HEK293 (cell line): Measurements from ENCODE around the gene DCC.

ENCODE experiments used
- CTCF ChIA-PET: fragments of 350-600 bp; formaldehyde crosslinking; extraction: SDS; loops from one replicate; lab custom pipeline; 2021; ENCODE audit warnings: antibody characterized with exemption; lab: Yijun Ruan, JAX
- POLR2A ChIA-PET: fragments of 300-600 bp; formaldehyde crosslinking; extraction: SDS; loops from one replicate; lab custom pipeline; 2020; ENCODE audit warnings: antibody characterized with exemption, inconsistent platforms; lab: Yijun Ruan, JAX
- H3K27ac ChIP-seq: fragments of 200-500 bp; sonication (Bioruptor generic); 2 replicates; pipeline ENCODE4 v1.5.1; 2014; ENCODE audit warnings: low read depth, low read length, control low read depth, inconsistent platforms; ENCODE audit errors: extremely low read depth
- H3K36me3 ChIP-seq, 2 experiments: fragments of 200-500 bp in 1 of 2; sonication (Bioruptor generic) in 1 of 2; 1 replicate in 1 of 2; 2 replicates in 1 of 2; pipeline ENCODE4 v1.5.1; 2014 to 2017; ENCODE audit warnings: inconsistent platforms in 2 of 2, low read length in 2 of 2; ENCODE audit not compliant: control insufficient read depth in 2 of 2, insufficient read depth in 1 of 2
- H3K4me1 ChIP-seq: fragments of 200-500 bp; sonication (Bioruptor generic); 2 replicates; pipeline ENCODE4 v1.5.1; 2014; ENCODE audit warnings: mild to moderate bottlenecking, low read length, inconsistent platforms; ENCODE audit not compliant: control insufficient read depth, insufficient read depth
- H3K4me3 ChIP-seq: 2 replicates; pipeline ENCODE4 v1.5.1; 2011; ENCODE audit warnings: low read depth, mild to moderate bottlenecking, control low read depth, low read length, moderate library complexity
- H3K9me3 ChIP-seq: fragments of 200-500 bp; sonication (Bioruptor generic); 2 replicates; pipeline ENCODE4 v1.5.1; 2014; ENCODE audit warnings: low read depth, low read length, inconsistent platforms; ENCODE audit not compliant: control insufficient read depth, insufficient read depth
- GLI4 ChIP-seq: fragments of 450-650 bp; formaldehyde crosslinking; IDR thresholded peaks from 2 replicates; pipeline ENCODE4 v1.5.1; 2016; ENCODE audit warnings: missing biosample characterization, missing genetic modification characterization
- GLIS2 ChIP-seq: fragments of 450-650 bp; formaldehyde crosslinking; IDR thresholded peaks from 2 replicates; pipeline ENCODE4 v1.5.1; 2016; ENCODE audit warnings: missing biosample characterization, missing genetic modification characterization
- OVOL3 ChIP-seq: fragments of 450-650 bp; formaldehyde crosslinking; IDR thresholded peaks from 2 replicates; pipeline ENCODE4 v1.5.1; 2016; ENCODE audit warnings: missing biosample characterization, missing genetic modification characterization
- RBAK ChIP-seq: fragments of 450-650 bp; formaldehyde crosslinking; IDR thresholded peaks from 2 replicates; pipeline ENCODE4 v1.5.1; 2016; ENCODE audit warnings: missing biosample characterization, missing genetic modification characterization
- SCRT2 ChIP-seq: fragments of 450-650 bp; formaldehyde crosslinking; IDR thresholded peaks from 2 replicates; pipeline ENCODE4 v1.5.1; 2016; ENCODE audit warnings: missing biosample characterization, missing genetic modification characterization
- ZNF146 ChIP-seq: fragments of 450-650 bp; formaldehyde crosslinking; IDR thresholded peaks from 2 replicates; pipeline ENCODE4 v1.5.1; 2016; ENCODE audit warnings: missing biosample characterization, missing genetic modification characterization
- ZNF169 ChIP-seq: fragments of 450-650 bp; formaldehyde crosslinking; IDR thresholded peaks from 2 replicates; pipeline ENCODE4 v1.5.1; 2016; ENCODE audit warnings: missing biosample characterization, missing genetic modification characterization
- ZNF366 ChIP-seq: fragments of 450-650 bp; formaldehyde crosslinking; conservative IDR thresholded peaks from 2 replicates; pipeline ENCODE4 v1.5.1; 2016; ENCODE audit warnings: missing biosample characterization, missing genetic modification characterization
- ZNF394 ChIP-seq: fragments of 450-650 bp; formaldehyde crosslinking; IDR thresholded peaks from 2 replicates; pipeline ENCODE4 v1.5.1; 2016; ENCODE audit warnings: missing biosample characterization, missing genetic modification characterization, mild to moderate bottlenecking, moderate library complexity, borderline replicate concordance
- ZNF404 ChIP-seq: fragments of 450-650 bp; formaldehyde crosslinking; IDR thresholded peaks from 2 replicates; pipeline ENCODE4 v1.5.1; 2017; ENCODE audit warnings: missing biosample characterization, missing genetic modification characterization
- ZNF423 ChIP-seq: fragments of 450-650 bp; formaldehyde crosslinking; IDR thresholded peaks from 2 replicates; pipeline ENCODE4 v1.5.1; 2016; ENCODE audit warnings: missing biosample characterization, missing genetic modification characterization
- ZNF843 ChIP-seq: fragments of 450-650 bp; formaldehyde crosslinking; IDR thresholded peaks from 2 replicates; pipeline ENCODE4 v1.5.1; 2016; ENCODE audit warnings: missing biosample characterization, missing genetic modification characterization
- TF ChIP-seq, protein P1 (sequence below): fragments of 450-650 bp; formaldehyde crosslinking; IDR thresholded peaks from 2 replicates; pipeline ENCODE4 v1.5.1; 2016; ENCODE audit warnings: missing biosample characterization, missing genetic modification characterization
- TF ChIP-seq, protein P2 (sequence below): fragments of 450-650 bp; formaldehyde crosslinking; IDR thresholded peaks from 2 replicates; pipeline ENCODE4 v1.5.1; 2016; ENCODE audit warnings: missing biosample characterization, missing genetic modification characterization, borderline replicate concordance
- TF ChIP-seq, protein P3 (sequence below): fragments of 450-650 bp; formaldehyde crosslinking; IDR thresholded peaks from 2 replicates; pipeline ENCODE4 v1.5.1; 2016; ENCODE audit warnings: missing biosample characterization, missing genetic modification characterization
- TF ChIP-seq, protein P4 (sequence below): fragments of 450-650 bp; formaldehyde crosslinking; IDR thresholded peaks from 2 replicates; pipeline ENCODE4 v1.5.1; 2016; ENCODE audit warnings: missing biosample characterization, missing genetic modification characterization
- TF ChIP-seq, protein P5 (sequence below): fragments of 450-650 bp; formaldehyde crosslinking; IDR thresholded peaks from 2 replicates; pipeline ENCODE4; 2016; ENCODE audit warnings: missing biosample characterization, missing genetic modification characterization
- TF ChIP-seq, protein P6 (sequence below): fragments of 450-650 bp; formaldehyde crosslinking; IDR thresholded peaks from 2 replicates; pipeline ENCODE4 v1.5.1; 2016; ENCODE audit warnings: missing biosample characterization, missing genetic modification characterization
- TF ChIP-seq, protein P7 (sequence below): sonication (generic); formaldehyde crosslinking; IDR thresholded peaks from 2 replicates; pipeline ENCODE4 v1.8.1; 2022; ENCODE audit warnings: mild to moderate bottlenecking, moderate library complexity, missing genetic modification reagents

The DCC gene

DNA sequence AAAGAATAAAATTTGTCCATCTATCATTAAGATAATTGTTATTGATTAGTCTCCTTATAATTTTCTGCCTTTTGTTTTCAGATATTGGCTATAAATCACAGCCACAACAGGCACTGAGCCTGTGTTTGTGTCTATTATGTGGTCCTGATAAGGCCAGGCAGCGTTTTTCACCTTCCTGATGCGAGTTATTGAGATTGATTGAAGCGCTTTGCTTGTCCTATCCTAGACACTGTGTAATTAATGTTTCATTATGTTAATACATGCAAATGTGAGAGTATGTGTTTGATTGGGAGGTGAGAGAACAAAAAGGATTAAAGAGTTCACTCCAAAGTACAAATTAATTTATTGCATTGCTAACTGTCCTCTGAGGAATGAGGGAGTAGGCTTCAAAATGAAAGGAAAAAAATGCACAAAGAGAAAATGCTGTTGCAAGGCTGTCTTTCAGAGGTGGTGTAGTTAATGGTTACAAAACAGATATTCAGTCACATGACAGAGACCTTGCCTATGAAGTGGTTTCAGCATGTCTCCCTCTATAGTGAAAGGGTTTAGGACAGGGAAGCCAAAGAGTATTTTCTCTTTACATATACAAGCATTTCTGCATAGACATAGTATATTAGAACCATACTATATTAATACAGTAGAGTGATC, 391.1 kb downstream of the DCC start:
- no peak overlapping the region for H3K4me3 ChIP-seq
- ChIA-PET CTCF (no interaction called here), POLR2A (no interaction called here)
- H3K4me1 ChIP-seq: no peaks in the 10 kb centered on the region
- no peak for TF ChIP-seq ZNF843
- TF ChIP-seq ZNF423 (tag by site-specific recombination): no peak
- TF ChIP-seq ZNF366 (tag by site-specific recombination): no peak
- TF ChIP-seq OVOL3 (tag by site-specific recombination): no peak
- TF ChIP-seq ZNF404: no peak
- TF ChIP-seq, protein P1, sequence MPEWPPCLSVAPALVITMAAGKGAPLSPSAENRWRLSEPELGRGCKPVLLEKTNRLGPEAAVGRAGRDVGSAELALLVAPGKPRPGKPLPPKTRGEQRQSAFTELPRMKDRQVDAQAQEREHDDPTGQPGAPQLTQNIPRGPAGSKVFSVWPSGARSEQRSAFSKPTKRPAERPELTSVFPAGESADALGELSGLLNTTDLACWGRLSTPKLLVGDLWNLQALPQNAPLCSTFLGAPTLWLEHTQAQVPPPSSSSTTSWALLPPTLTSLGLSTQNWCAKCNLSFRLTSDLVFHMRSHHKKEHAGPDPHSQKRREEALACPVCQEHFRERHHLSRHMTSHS (tag by site-specific recombination): no peak
- TF ChIP-seq, protein P2, sequence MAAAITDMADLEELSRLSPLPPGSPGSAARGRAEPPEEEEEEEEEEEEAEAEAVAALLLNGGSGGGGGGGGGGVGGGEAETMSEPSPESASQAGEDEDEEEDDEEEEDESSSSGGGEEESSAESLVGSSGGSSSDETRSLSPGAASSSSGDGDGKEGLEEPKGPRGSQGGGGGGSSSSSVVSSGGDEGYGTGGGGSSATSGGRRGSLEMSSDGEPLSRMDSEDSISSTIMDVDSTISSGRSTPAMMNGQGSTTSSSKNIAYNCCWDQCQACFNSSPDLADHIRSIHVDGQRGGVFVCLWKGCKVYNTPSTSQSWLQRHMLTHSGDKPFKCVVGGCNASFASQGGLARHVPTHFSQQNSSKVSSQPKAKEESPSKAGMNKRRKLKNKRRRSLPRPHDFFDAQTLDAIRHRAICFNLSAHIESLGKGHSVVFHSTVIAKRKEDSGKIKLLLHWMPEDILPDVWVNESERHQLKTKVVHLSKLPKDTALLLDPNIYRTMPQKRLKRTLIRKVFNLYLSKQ: no peak
- TF ChIP-seq, protein P3, sequence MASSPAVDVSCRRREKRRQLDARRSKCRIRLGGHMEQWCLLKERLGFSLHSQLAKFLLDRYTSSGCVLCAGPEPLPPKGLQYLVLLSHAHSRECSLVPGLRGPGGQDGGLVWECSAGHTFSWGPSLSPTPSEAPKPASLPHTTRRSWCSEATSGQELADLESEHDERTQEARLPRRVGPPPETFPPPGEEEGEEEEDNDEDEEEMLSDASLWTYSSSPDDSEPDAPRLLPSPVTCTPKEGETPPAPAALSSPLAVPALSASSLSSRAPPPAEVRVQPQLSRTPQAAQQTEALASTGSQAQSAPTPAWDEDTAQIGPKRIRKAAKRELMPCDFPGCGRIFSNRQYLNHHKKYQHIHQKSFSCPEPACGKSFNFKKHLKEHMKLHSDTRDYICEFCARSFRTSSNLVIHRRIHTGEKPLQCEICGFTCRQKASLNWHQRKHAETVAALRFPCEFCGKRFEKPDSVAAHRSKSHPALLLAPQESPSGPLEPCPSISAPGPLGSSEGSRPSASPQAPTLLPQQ (tag by site-specific recombination): no peak
- TF ChIP-seq, protein P4, sequence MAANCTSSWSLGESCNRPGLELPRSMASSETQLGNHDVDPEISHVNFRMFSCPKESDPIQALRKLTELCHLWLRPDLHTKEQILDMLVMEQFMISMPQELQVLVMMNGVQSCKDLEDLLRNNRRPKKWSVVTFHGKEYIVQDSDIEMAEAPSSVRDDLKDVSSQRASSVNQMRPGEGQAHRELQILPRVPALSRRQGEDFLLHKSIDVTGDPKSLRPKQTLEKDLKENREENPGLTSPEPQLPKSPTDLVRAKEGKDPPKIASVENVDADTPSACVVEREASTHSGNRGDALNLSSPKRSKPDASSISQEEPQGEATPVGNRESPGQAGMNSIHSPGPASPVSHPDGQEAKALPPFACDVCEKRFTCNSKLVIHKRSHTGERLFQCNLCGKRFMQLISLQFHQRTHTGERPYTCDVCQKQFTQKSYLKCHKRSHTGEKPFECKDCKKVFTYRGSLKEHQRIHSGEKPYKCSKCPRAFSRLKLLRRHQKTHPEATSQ (tag by site-specific recombination): no peak
- no peak for TF ChIP-seq ZNF394
- TF ChIP-seq SCRT2 (tag by site-specific recombination): no peak
- TF ChIP-seq ZNF169: no peak
- TF ChIP-seq, protein P5, sequence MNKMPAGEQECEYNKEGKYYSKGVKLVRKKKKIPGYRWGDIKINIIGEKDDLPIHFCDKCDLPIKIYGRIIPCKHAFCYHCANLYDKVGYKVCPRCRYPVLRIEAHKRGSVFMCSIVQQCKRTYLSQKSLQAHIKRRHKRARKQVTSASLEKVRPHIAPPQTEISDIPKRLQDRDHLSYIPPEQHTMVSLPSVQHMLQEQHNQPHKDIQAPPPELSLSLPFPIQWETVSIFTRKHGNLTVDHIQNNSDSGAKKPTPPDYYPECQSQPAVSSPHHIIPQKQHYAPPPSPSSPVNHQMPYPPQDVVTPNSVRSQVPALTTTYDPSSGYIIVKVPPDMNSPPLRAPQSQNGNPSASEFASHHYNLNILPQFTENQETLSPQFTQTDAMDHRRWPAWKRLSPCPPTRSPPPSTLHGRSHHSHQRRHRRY (tag by site-specific recombination): no peak
- TF ChIP-seq, protein P6, sequence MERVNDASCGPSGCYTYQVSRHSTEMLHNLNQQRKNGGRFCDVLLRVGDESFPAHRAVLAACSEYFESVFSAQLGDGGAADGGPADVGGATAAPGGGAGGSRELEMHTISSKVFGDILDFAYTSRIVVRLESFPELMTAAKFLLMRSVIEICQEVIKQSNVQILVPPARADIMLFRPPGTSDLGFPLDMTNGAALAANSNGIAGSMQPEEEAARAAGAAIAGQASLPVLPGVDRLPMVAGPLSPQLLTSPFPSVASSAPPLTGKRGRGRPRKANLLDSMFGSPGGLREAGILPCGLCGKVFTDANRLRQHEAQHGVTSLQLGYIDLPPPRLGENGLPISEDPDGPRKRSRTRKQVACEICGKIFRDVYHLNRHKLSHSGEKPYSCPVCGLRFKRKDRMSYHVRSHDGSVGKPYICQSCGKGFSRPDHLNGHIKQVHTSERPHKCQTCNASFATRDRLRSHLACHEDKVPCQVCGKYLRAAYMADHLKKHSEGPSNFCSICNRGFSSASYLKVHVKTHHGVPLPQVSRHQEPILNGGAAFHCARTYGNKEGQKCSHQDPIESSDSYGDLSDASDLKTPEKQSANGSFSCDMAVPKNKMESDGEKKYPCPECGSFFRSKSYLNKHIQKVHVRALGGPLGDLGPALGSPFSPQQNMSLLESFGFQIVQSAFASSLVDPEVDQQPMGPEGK (tag by site-specific recombination): no peak
- no peak for TF ChIP-seq ZNF146 (tag by site-specific recombination)
- TF ChIP-seq, protein P7, sequence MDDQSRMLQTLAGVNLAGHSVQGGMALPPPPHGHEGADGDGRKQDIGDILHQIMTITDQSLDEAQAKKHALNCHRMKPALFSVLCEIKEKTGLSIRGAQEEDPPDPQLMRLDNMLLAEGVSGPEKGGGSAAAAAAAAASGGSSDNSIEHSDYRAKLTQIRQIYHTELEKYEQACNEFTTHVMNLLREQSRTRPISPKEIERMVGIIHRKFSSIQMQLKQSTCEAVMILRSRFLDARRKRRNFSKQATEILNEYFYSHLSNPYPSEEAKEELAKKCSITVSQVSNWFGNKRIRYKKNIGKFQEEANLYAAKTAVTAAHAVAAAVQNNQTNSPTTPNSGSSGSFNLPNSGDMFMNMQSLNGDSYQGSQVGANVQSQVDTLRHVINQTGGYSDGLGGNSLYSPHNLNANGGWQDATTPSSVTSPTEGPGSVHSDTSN (CRISPR knock-in tag): no peak
- no peak for TF ChIP-seq RBAK (tag by site-specific recombination)
- no peak for TF ChIP-seq GLIS2 (tag by site-specific recombination)
- TF ChIP-seq GLI4 (tag by site-specific recombination): no peak
- H3K27ac ChIP-seq: no peak overlapping the region
- no peaks in the 10 kb centered on the region for H3K9me3 ChIP-seq
- no peaks in the 10 kb centered on the region for H3K36me3 ChIP-seq
